GM18499 (cell line): ENCODE results near the gene HS3ST2.
"Not testable (repeated sequence)": the region's sequence is repeated elsewhere in the genome, so short reads cannot be mapped to it uniquely, and the experiment has no call there.

Source experiments
- ATAC-seq: cut with Tn5 transposase; IDR thresholded peaks from one replicate; pipeline ENCODE4 v1.9.1; 2021; ENCODE audit warnings: moderate number of reproducible peaks; ENCODE audit not compliant: insufficient read depth, unreplicated experiment

Gene HS3ST2

DNA sequence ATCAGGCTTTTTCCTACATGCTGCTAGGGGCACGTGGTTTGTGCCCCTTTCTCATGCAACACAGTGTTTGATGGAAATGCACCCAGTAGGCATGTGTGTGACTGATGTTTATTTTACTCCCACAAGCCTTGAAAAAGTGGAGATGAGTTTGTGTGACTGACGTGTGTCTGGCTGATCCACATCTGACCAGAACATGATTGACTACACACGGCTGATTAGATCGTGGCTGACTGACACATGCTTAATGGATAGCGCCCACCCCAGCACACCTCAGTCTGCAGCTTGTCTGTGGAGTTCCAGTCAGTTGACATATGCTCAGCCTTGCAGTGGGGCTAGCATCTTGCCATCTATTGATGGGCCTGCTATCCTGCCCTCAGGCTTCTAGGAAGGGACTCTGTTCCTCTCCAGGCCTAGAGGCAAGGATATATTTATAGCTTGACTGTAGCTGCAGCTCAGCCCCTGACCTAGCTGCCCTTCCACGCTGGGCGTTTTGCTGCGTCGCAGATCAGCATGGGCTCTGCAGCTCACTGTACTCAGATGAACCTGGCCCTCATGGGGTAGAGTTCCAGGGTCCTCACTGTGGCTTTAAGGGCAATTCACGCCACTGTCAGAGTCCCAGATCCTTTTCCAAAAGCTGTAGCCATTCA is 112.3 kb downstream of the HS3ST2 start:
- ATAC-seq = no peak

GRCh38 chr16:22927306-22927705 is 113.3 kb downstream of the HS3ST2 start:
- ATAC-seq = no peak

- ATAC-seq = no peak
Measured at GRCh38 chr16:22928882-22929435, 115.0 kb downstream of the HS3ST2 start.

- no peak for ATAC-seq
Measured at GRCh38 chr16:22929461-22929860, 115.5 kb downstream of the HS3ST2 start.

- ATAC-seq = no peak
Measured at GRCh38 chr16:22932032-22932771, 118.2 kb downstream of the HS3ST2 start.

GRCh38 chr16:22933173-22933572 is 119.2 kb downstream of the HS3ST2 start:
- ATAC-seq = no peak

- no peak for ATAC-seq
Measured at GRCh38 chr16:22934786-22935185, 120.8 kb downstream of the HS3ST2 start.

DNA sequence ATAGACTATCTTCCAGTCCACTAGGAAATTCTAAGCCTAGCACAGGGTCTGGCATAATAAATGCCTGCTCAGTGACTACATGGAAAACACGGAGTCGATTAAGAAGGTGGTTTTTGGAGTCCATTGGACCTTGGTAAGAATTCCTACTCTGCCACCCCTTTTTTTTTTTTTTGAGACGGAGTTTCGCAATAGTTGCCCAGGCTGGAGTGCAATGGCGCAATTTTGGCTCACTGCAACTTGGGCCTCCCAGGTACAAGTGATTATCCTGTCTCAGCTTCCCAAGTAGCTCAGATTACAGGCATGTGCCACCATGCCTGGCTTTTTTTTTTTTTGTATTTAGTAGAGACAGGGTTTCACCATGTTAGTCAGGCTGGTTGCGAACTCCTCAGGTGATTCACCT is 123.2 kb downstream of the HS3ST2 start:
- ATAC-seq = no peak

DNA sequence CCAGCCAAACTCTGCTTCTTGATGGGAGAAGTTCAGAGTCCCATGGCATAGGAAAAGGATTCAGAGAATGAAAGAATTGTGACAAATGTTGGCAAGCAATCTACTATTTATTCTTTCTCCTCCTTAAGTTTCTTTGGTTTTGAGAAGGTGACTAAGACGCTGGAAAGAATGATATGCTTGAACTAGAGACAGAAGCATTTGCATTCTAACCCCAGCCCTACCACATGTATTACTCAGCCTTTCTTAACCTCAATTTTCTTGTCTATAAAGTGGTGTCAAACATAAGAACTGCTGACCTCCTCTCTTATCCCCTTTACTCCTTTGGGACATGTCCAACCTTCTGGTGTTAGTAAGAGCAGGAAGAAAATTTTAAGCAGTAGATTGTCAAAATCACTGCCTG is 124.7 kb downstream of the HS3ST2 start:
- ATAC-seq = no peak

GRCh38 chr16:22939744-22940363 is 125.9 kb downstream of the HS3ST2 start:
- not testable (repeated sequence) for ATAC-seq

GRCh38 chr16:22941970-22942501 is 128.1 kb downstream of the HS3ST2 start:
- ATAC-seq = no peak

DNA sequence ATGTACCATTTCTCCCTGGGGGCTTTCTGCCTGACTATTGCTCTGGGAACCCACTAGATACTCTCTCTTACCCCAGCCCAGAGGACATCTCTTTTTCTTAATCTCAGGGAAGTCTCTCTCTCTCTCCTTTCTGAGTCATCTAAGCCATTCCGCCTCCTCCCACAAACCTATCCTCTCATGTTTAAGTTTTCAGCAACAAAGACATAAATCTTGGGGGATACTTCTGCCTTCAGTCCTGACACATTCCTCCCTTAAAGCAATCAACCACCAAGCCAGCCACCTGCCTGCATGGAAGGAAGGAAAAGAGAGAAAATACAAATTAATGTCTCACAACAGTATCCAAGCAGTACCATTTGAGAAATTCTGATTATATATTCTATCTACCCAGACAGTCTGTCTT is 128.8 kb downstream of the HS3ST2 start:
- no peak for ATAC-seq

- no peak for ATAC-seq
Measured at GRCh38 chr16:22945361-22945760, 131.4 kb downstream of the HS3ST2 start.

GRCh38 chr16:22946433-22946832 is 132.5 kb downstream of the HS3ST2 start:
- no peak for ATAC-seq

- ATAC-seq = no peak
Measured at GRCh38 chr16:22948058-22948602, 134.2 kb downstream of the HS3ST2 start.

GRCh38 chr16:22948603-22949368 is 134.8 kb downstream of the HS3ST2 start:
- no peak for ATAC-seq

DNA sequence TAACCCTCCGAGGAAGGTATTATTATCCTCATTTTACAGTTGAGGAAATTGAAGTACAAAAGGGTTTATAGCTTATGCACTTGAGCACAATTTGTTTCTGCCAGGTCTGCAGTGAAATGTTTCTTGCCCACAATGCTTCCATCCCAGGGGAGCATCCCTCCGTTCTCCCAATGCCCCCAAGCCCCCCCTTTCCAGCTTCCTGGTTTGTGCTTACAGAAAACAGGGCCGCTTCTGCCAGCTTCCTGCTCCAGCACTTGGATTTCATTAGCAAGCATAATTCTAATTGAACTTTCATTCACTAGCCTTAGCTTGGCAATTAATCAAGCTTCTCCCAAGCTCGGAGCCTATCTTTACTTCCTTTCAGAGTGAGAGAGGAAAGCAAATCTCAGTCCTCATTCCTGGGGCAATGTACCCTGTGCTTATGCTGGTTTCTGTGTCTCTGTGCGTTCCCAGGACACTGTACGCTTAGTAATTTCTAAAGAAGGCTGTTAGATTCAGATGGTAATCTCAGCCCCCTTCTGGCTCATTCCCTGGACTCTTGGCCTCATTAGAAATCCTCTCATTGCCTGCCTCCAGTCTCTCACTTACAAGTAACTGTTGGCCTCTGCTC is 141.6 kb downstream of the HS3ST2 start:
- no peak for ATAC-seq

DNA sequence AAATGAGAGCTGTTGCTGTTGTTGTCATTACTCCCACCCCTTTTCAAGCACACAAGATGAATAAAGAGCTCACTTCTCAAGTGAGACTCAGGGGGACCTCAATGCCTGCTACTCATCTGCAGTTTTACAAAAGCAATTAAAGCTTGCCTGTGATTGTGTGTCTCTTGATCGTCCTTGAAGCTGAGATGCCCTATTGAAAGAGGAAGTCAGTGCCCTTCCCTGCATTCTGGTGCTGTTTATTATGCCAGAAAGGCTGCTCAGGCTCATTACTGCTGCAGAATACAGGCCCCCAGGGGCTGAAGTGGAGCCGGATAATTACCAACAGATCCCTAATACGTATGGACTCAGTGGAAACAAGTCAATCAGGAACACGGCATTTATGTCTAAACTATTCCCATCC is 147.2 kb downstream of the HS3ST2 start:
- no peak for ATAC-seq

- no peak for ATAC-seq
Measured at GRCh38 chr16:22962905-22963304, 148.9 kb downstream of the HS3ST2 start.
